ENCODE data around the gene SUSD1. TPM values are rescaled to one million over a fixed set of nuclear protein-coding genes. Genes with fewer than 3 reads are reported as not detected.

Gene SUSD1
- total and polyA plus RNA-seq, 2 donors (not counting 1 experiment from before 2014, with no cell fraction given), result 5.7 to 7.5 TPM

DNA sequence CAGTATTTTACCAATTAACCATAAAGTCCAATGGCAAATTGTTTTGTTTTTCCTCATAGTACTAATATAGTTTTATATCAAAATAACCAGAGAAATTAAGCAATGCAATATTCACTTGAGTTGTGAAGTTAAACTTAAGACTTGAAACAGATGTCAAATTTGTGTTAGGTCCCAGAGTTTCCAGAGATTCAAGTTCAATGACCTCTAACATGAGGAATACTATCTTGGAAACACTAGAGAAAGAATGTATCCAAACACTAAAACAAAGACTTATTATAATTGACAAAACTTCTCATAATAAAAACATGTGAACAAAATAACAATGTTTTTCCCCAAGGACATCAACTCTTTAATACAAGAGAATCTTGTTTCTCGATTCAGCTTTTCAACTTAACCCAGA is 18.0 kb downstream of the SUSD1 start:
- Histone ChIP-seq H3K79me2 (ENCODE audit: control insufficient read depth, insufficient read depth, low read length) (peaks cover 41% of the 10 kb centered on the region), H3K27me3 (replicated peaks in 1 of 4; ENCODE audit: control extremely low read depth in 1 of 4, control insufficient read depth in 3 of 4, insufficient read depth in 4 of 4, low read length in 3 of 4) (no peaks in the 10 kb centered on the region), H3K9ac (ENCODE audit: low read length) (no peak overlapping the region), H3K27ac (ENCODE audit: low read length in 2 of 2) (no peak overlapping the region), H3K4me2 (replicated peaks; ENCODE audit: low read depth, low read length, poor library complexity, severe bottlenecking) (no peak overlapping the region), H3K4me3 (ENCODE audit: control extremely low read depth in 1 of 5, extremely low read depth in 1 of 5, insufficient read depth in 1 of 5, low read depth in 2 of 5, low read length in 4 of 5) (no peak overlapping the region), H3K4me1 (ENCODE audit: control insufficient read depth in 2 of 2, insufficient read depth in 2 of 2, low read length in 2 of 2) (peaks cover 0 to under 1% of the 10 kb centered on the region in 2 donors), H3K36me3 (replicated peaks in 1 of 2; ENCODE audit: control extremely low read depth in 1 of 2, control insufficient read depth in 1 of 2, extremely low read depth in 1 of 2, insufficient read depth in 2 of 2, low read length in 1 of 2) (no peaks in the 10 kb centered on the region), H4K20me1 (ENCODE audit: control insufficient read depth, insufficient read depth, low read length, poor library complexity, severe bottlenecking) (no peaks in the 10 kb centered on the region), H2AFZ (ENCODE audit: insufficient read depth, low read depth, low read length, poor library complexity, severe bottlenecking) (no peak overlapping the region), H3K9me3 (ENCODE audit: control extremely low read depth in 1 of 3, control insufficient read depth in 2 of 3, insufficient read depth in 1 of 3, low read length in 2 of 3) (no peaks in the 10 kb centered on the region)
- ChIA-PET POLR2A (no interaction called here), CTCF (no interaction called here)
- H3K4me3 Mint-ChIP-seq, result no peak overlapping the region
- ATAC-seq (ENCODE audit: low read depth) (no peak), DNase-seq (no peak)
- H3K9me3 Mint-ChIP-seq (ENCODE audit: insufficient read depth), result no peaks in the 10 kb centered on the region
- H3K27ac Mint-ChIP-seq, result no peak overlapping the region
- intact Hi-C loops (cut with micrococcal nuclease), result no loop called here
- no peak for TF ChIP-seq EZH2 (IDR thresholded peaks at IDR 0.05; ENCODE audit: borderline replicate concordance, insufficient read depth, low read depth, low read length, poor library complexity, severe bottlenecking)
- WGBS (ENCODE audit: insufficient coverage), result no CpG with 5 or more reads among the region's 1 CpG
- peaks cover 5% of the 10 kb centered on the region for H3K4me1 Mint-ChIP-seq
- H3K27me3 Mint-ChIP-seq, result no peaks in the 10 kb centered on the region

DNA sequence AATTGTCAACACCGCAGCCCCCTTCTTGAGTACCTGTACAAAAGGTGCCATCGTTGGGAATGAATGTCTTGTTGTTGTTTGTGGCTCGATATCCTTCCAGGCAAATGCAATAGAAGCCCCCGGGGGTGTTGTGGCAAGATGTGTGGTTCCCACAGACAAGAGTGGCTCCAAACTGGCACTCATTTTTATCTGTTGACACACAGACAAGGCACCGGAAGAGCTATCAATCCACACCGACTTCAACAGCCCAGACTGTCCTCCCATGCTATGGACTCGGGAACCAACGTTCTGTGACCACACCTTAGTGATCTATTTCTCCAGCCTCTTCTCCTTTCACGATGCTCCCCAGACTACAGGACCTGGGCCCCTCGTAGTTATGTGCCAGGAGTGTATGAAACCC is 25.9 kb downstream of the SUSD1 start:
- Histone ChIP-seq H2AFZ (ENCODE audit: insufficient read depth, low read depth, low read length, poor library complexity, severe bottlenecking) (no peak overlapping the region), H3K4me3 (ENCODE audit: control extremely low read depth in 1 of 5, extremely low read depth in 1 of 5, insufficient read depth in 1 of 5, low read depth in 2 of 5, low read length in 4 of 5) (no peak overlapping the region), H4K20me1 (ENCODE audit: control insufficient read depth, insufficient read depth, low read length, poor library complexity, severe bottlenecking) (no peaks in the 10 kb centered on the region), H3K79me2 (ENCODE audit: control insufficient read depth, insufficient read depth, low read length) (no peaks in the 10 kb centered on the region), H3K4me1 (ENCODE audit: control insufficient read depth in 2 of 2, insufficient read depth in 2 of 2, low read length in 2 of 2) (no peaks in the 10 kb centered on the region), H3K9ac (ENCODE audit: low read length) (no peak overlapping the region), H3K4me2 (replicated peaks; ENCODE audit: low read depth, low read length, poor library complexity, severe bottlenecking) (no peak overlapping the region), H3K27ac (ENCODE audit: low read length in 2 of 2) (no peak overlapping the region), H3K9me3 (ENCODE audit: control extremely low read depth in 1 of 3, control insufficient read depth in 2 of 3, insufficient read depth in 1 of 3, low read length in 2 of 3) (no peaks in the 10 kb centered on the region), H3K36me3 (replicated peaks in 1 of 2; ENCODE audit: control extremely low read depth in 1 of 2, control insufficient read depth in 1 of 2, extremely low read depth in 1 of 2, insufficient read depth in 2 of 2, low read length in 1 of 2) (peaks cover 0 to 2% of the 10 kb centered on the region in 2 experiments), H3K27me3 (replicated peaks in 1 of 4; ENCODE audit: control extremely low read depth in 1 of 4, control insufficient read depth in 3 of 4, insufficient read depth in 4 of 4, low read length in 3 of 4) (no peaks in the 10 kb centered on the region)
- TF ChIP-seq, protein P1, sequence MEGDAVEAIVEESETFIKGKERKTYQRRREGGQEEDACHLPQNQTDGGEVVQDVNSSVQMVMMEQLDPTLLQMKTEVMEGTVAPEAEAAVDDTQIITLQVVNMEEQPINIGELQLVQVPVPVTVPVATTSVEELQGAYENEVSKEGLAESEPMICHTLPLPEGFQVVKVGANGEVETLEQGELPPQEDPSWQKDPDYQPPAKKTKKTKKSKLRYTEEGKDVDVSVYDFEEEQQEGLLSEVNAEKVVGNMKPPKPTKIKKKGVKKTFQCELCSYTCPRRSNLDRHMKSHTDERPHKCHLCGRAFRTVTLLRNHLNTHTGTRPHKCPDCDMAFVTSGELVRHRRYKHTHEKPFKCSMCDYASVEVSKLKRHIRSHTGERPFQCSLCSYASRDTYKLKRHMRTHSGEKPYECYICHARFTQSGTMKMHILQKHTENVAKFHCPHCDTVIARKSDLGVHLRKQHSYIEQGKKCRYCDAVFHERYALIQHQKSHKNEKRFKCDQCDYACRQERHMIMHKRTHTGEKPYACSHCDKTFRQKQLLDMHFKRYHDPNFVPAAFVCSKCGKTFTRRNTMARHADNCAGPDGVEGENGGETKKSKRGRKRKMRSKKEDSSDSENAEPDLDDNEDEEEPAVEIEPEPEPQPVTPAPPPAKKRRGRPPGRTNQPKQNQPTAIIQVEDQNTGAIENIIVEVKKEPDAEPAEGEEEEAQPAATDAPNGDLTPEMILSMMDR (IDR thresholded peaks at IDR 0.05), result no peak
- no peak for TF ChIP-seq EZH2 (IDR thresholded peaks at IDR 0.05; ENCODE audit: borderline replicate concordance, insufficient read depth, low read depth, low read length, poor library complexity, severe bottlenecking)
- no peak overlapping the region for H3K27ac Mint-ChIP-seq
- no peaks in the 10 kb centered on the region for H3K9me3 Mint-ChIP-seq (ENCODE audit: insufficient read depth)
- H3K4me1 Mint-ChIP-seq, result peaks cover 1% of the 10 kb centered on the region
- no peak overlapping the region for H3K4me3 Mint-ChIP-seq
- H3K27me3 Mint-ChIP-seq, result no peaks in the 10 kb centered on the region
- intact Hi-C loops (cut with micrococcal nuclease), result no loop called here
- ChIA-PET CTCF (interaction anchor here (0.7 kb wide), 1 partner anchor 14 kb away, joined by 6 read pairs; no protein-coding TSS in a partner anchor), POLR2A (interaction anchor here (0.7 kb wide), 1 partner anchor 26 kb away, joined by 8 read pairs; no protein-coding TSS in a partner anchor)
- WGBS (ENCODE audit: insufficient coverage), result 90% methylated on average over 6 of the region's 10 CpGs
- no peak for DNase-seq
- no peak for ATAC-seq (ENCODE audit: low read depth)

Measured in B cell (primary cell).